SK-N-SH treated with all-trans-retinoic acid at 6 μM for 48 hours (cell line): ENCODE measurements around the gene DHX58.

Experiments used
- PATZ1 ChIP-seq: fragments of 250-450 bp; sonication (Bioruptor Pico); IDR thresholded peaks from 2 replicates; pipeline ENCODE4 v1.8.0; 2020; ENCODE audit warnings: mild to moderate bottlenecking, moderate library complexity, borderline replicate concordance
- POU6F1 ChIP-seq: fragments of 250-450 bp; sonication (Bioruptor Pico); IDR thresholded peaks from 2 replicates; pipeline ENCODE4 v1.8.0; 2021; ENCODE audit warnings: low read depth, mild to moderate bottlenecking, moderate library complexity, borderline replicate concordance
- ZNF70 ChIP-seq: fragments of 450-650 bp; formaldehyde crosslinking; IDR thresholded peaks from 2 replicates; pipeline ENCODE4 v1.5.0; 2020; ENCODE audit warnings: mild to moderate bottlenecking, moderate library complexity
- ZNF8 ChIP-seq: fragments of 450-650 bp; formaldehyde crosslinking; IDR thresholded peaks from 2 replicates; pipeline ENCODE4 v1.5.0; 2020; ENCODE audit warnings: mild to moderate bottlenecking, moderate library complexity
- TF ChIP-seq, protein P1 (sequence below): fragments of 250-450 bp; sonication (Bioruptor Pico); IDR thresholded peaks from 2 replicates; pipeline ENCODE4 v1.5.0; 2020; ENCODE audit warnings: mild to moderate bottlenecking, moderate library complexity

GRCh38 chr17:42146911-42147607, 34.5 kb upstream of the DHX58 start:
- TF ChIP-seq POU6F1 (no peak), ZNF70 (CRISPR knock-in tag) (no peak), PATZ1 (CRISPR knock-in tag) (no peak), ZNF8 (CRISPR knock-in tag) (no peak)
- TF ChIP-seq, protein P1, sequence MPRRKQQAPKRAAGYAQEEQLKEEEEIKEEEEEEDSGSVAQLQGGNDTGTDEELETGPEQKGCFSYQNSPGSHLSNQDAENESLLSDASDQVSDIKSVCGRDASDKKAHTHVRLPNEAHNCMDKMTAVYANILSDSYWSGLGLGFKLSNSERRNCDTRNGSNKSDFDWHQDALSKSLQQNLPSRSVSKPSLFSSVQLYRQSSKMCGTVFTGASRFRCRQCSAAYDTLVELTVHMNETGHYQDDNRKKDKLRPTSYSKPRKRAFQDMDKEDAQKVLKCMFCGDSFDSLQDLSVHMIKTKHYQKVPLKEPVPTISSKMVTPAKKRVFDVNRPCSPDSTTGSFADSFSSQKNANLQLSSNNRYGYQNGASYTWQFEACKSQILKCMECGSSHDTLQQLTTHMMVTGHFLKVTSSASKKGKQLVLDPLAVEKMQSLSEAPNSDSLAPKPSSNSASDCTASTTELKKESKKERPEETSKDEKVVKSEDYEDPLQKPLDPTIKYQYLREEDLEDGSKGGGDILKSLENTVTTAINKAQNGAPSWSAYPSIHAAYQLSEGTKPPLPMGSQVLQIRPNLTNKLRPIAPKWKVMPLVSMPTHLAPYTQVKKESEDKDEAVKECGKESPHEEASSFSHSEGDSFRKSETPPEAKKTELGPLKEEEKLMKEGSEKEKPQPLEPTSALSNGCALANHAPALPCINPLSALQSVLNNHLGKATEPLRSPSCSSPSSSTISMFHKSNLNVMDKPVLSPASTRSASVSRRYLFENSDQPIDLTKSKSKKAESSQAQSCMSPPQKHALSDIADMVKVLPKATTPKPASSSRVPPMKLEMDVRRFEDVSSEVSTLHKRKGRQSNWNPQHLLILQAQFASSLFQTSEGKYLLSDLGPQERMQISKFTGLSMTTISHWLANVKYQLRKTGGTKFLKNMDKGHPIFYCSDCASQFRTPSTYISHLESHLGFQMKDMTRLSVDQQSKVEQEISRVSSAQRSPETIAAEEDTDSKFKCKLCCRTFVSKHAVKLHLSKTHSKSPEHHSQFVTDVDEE (CRISPR knock-in tag), result no peak
